ENCODE measurements around the gene CERK. TPM values are rescaled to one million over a fixed set of nuclear protein-coding genes. Genes with fewer than 3 reads are reported as not detected.

The CERK gene
- total and polyA plus RNA-seq, 9 of the 15 experiments (the other 6 are each of a cell fraction or from before 2014, with no cell fraction given) = 1.1 to 14.9 (median 8.7) TPM

- TF ChIP-seq ZBTB34 (CRISPR knock-in tag; IDR thresholded peaks at IDR 0.05) = no peak
- TF ChIP-seq ZNF408 (CRISPR knock-in tag; IDR thresholded peaks at IDR 0.05; ENCODE audit: low read depth) = no peak
- no peak for TF ChIP-seq ZC3H8 (IDR thresholded peaks at IDR 0.05)
- TF ChIP-seq IRF2 (CRISPR knock-in tag; IDR thresholded peaks at IDR 0.05) = no peak
- no peak for TF ChIP-seq ZNF644 (tag; IDR thresholded peaks at IDR 0.05; ENCODE audit: low read depth)
- no peak for TF ChIP-seq KLF13 (tag; IDR thresholded peaks at IDR 0.05; ENCODE audit: borderline replicate concordance, low read depth)
- TF ChIP-seq ZNF449 (CRISPR knock-in tag; IDR thresholded peaks at IDR 0.05) = no peak
- no peak for TF ChIP-seq CEBPZ (IDR thresholded peaks at IDR 0.05; ENCODE audit: borderline replicate concordance, low read depth, low read length)
- TF ChIP-seq YY1 (IDR thresholded peaks at IDR 0.05; ENCODE audit: borderline replicate concordance in 1 of 3, control insufficient read depth in 1 of 3, extremely low read depth in 1 of 3, insufficient read depth in 3 of 3, insufficient read length in 1 of 3, insufficient replicate concordance in 2 of 3, low read depth in 1 of 3, low read length in 2 of 3) = peak in 1 of 3 experiments; percentile 4
- TF ChIP-seq SNRNP70 (optimal IDR thresholded peaks at IDR 0.05; ENCODE audit: low read depth, low read length) = no peak
- TF ChIP-seq HMGN3 (IDR thresholded peaks at IDR 0.05; ENCODE audit: borderline replicate concordance, extremely low read depth, insufficient read length, low read depth, low read length) = no peak
- no peak for TF ChIP-seq KLF6 (CRISPR knock-in tag; IDR thresholded peaks at IDR 0.05; ENCODE audit: borderline replicate concordance)
- TF ChIP-seq ARID3A (IDR thresholded peaks at IDR 0.05; ENCODE audit: borderline replicate concordance, low read depth, low read length) = no peak
- no peak for TF ChIP-seq SRF (CRISPR knock-in tag; IDR thresholded peaks at IDR 0.05)
- no peak; the same call in 1 of the 2 replicates for TF ChIP-seq MYNN (IDR thresholded peaks at IDR 0.05)
- TF ChIP-seq MYNN (CRISPR knock-in tag; IDR thresholded peaks at IDR 0.05) = no peak
- peak; percentile 55 for TF ChIP-seq NFRKB (IDR thresholded peaks at IDR 0.05; ENCODE audit: low read depth)
- peak; percentile 25; the same call in 1 of the 2 replicates for TF ChIP-seq SOX6 (IDR thresholded peaks at IDR 0.05)
Observed at GRCh38 chr22:46754110-46754799, 16.2 kb upstream of the CERK start (continued).
